ENCODE results near the gene DRG1. TPM values are rescaled to one million over a fixed set of nuclear protein-coding genes. Genes with fewer than 3 reads are reported as not detected.

The DRG1 gene
- total RNA-seq, 4 donors from 2014 or later: 31.3 to 84.2 (median 33.2) TPM

- no peaks in the 10 kb centered on the region for H3K4me1 ChIP-seq
- DNase-seq: no peak
- no peak overlapping the region for H3K4me3 ChIP-seq
- TF ChIP-seq POLR2A (IDR thresholded peaks at IDR 0.05) (no peak), CTCF (IDR thresholded peaks at IDR 0.05) (no peak)
- H3K27me3 ChIP-seq: no peaks in the 10 kb centered on the region
- H3K36me3 ChIP-seq: peaks cover 0 to 68% (median 0%) of the 10 kb centered on the region in 3 donors
- H3K27ac ChIP-seq: no peak overlapping the region
- H3K9me3 ChIP-seq: no peaks in the 10 kb centered on the region
Measured at GRCh38 chr22:31447337-31447736, 47.9 kb downstream of the DRG1 start.

- H3K36me3 ChIP-seq: peaks cover 0 to 64% (median 0%) of the 10 kb centered on the region in 3 donors
- H3K27ac ChIP-seq: no peak overlapping the region
- DNase-seq: no peak
- no peaks in the 10 kb centered on the region for H3K4me1 ChIP-seq
- no peaks in the 10 kb centered on the region for H3K9me3 ChIP-seq
- no peak overlapping the region for H3K4me3 ChIP-seq
- H3K27me3 ChIP-seq: no peaks in the 10 kb centered on the region
- TF ChIP-seq POLR2A (IDR thresholded peaks at IDR 0.05) (no peak), CTCF (IDR thresholded peaks at IDR 0.05) (no peak)
Measured at GRCh38 chr22:31448382-31448781, 49.0 kb downstream of the DRG1 start.

- Histone ChIP-seq H3K27ac (no peak overlapping the region), H3K9me3 (no peaks in the 10 kb centered on the region), H3K36me3 (peaks cover 0 to 66% (median 0%) of the 10 kb centered on the region in 3 donors), H3K4me1 (no peaks in the 10 kb centered on the region), H3K27me3 (no peaks in the 10 kb centered on the region), H3K4me3 (no peak overlapping the region)
- no peak for TF ChIP-seq POLR2A (IDR thresholded peaks at IDR 0.05)
- no peak for TF ChIP-seq CTCF (IDR thresholded peaks at IDR 0.05)
- no peak for DNase-seq
Measured at GRCh38 chr22:31449506-31449905, 50.1 kb downstream of the DRG1 start.

GRCh38 chr22:31451709-31452571 is 52.5 kb downstream of the DRG1 start:
- no peaks in the 10 kb centered on the region for H3K27me3 ChIP-seq
- H3K4me3 ChIP-seq: no peak overlapping the region
- no peak for DNase-seq
- no peak overlapping the region for H3K27ac ChIP-seq
- no peaks in the 10 kb centered on the region for H3K9me3 ChIP-seq
- TF ChIP-seq CTCF (IDR thresholded peaks at IDR 0.05) (peak in 5 of 6 experiments; percentile 19 to 43 (median 35)), POLR2A (IDR thresholded peaks at IDR 0.05) (no peak)
- no peaks in the 10 kb centered on the region for H3K4me1 ChIP-seq
- H3K36me3 ChIP-seq: peaks cover 0 to 59% (median 0%) of the 10 kb centered on the region in 3 donors

GRCh38 chr22:31461699-31462098 is 62.3 kb downstream of the DRG1 start:
- Histone ChIP-seq H3K27ac (no peak overlapping the region), H3K36me3 (peaks cover 0 to 87% (median 0%) of the 10 kb centered on the region in 3 donors), H3K4me1 (no peaks in the 10 kb centered on the region), H3K9me3 (no peaks in the 10 kb centered on the region), H3K27me3 (no peaks in the 10 kb centered on the region), H3K4me3 (no peak overlapping the region)
- TF ChIP-seq CTCF (IDR thresholded peaks at IDR 0.05): no peak
- TF ChIP-seq POLR2A (IDR thresholded peaks at IDR 0.05): no peak
- DNase-seq: no peak

Measured in Peyer's patch (tissue), 4 donors.